ENCODE measurements around the gene TMEM145.

GRCh38 chr19:42325896-42326771 is 13.0 kb downstream of the TMEM145 start:
- TF ChIP-seq CTCF (conservative IDR thresholded peaks at IDR 0.05; ENCODE audit: low read depth, low read length) = peak; percentile 28
- TF ChIP-seq EZH2 (IDR thresholded peaks at IDR 0.05; ENCODE audit: low read length, unreplicated experiment) = no peak
